Vagina (tissue), 2 donors: Measurements from ENCODE around the gene IQSEC3.
"Not testable (repeated sequence)": the region's sequence is repeated elsewhere in the genome, so short reads cannot be mapped to it uniquely, and the experiment has no call there.

Experiments used
- POLR2A ChIP-seq, 2 donors: fragments of 450-650 bp; IDR thresholded peaks; one replicate each; pipeline ENCODE4 v1.6.1; 2017; ENCODE audit warnings: antibody characterized with exemption in 2 of 2, mild to moderate bottlenecking in 2 of 2, moderate library complexity in 2 of 2
- POLR2AphosphoS5 ChIP-seq, 2 donors: sonication (generic); formaldehyde crosslinking; IDR thresholded peaks; one replicate each; pipeline ENCODE4 v1.9.0; 2017; ENCODE audit warnings: antibody characterized with exemption in 2 of 2, mild to moderate bottlenecking in 2 of 2, low read depth in 1 of 2; ENCODE audit not compliant: insufficient read depth in 1 of 2
- TF ChIP-seq, protein P1 (sequence below), 3 experiments: fragments of 450-650 bp in 2 of 3; fragments of 200-600 bp in 1 of 3; sonication (generic) in 1 of 3; IDR thresholded peaks; one replicate each; pipeline ENCODE4 v1.5.1; 2017 to 2019; ENCODE audit warnings: antibody characterized with exemption in 3 of 3, mild to moderate bottlenecking in 2 of 3, moderate library complexity in 2 of 3

DNA sequence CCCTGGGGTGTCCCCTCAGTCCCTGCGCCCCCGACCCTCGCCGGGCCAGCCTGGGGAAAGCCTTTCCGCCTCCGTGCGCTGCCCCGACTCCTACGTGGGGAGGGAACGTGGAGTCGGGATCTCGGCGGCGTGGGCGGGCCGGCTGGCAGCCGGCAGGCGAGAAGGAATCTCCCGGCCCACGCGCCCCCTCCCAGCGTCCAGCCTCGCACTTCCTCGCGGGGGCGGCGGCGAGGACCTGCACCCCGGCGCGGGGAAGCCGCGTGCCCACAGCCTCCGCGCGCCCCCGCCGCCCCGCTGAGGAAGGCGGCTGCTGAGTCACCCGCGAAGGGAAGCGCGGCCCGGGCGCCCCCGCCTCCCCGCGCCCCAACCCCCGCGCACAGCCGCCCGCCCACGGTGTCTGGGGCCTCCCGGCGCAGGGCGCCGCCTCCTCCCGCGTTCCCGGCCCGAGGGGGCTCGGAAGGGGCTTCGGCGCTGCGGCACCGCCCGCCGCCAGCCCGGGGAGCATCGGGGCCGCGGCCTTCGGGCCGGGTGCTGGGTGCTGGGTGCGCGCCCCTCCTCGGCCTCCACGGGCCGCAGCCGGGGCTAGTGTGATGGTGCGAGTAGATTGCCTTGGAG is 11.3 kb downstream of the IQSEC3 start:
- TF ChIP-seq POLR2A (IDR thresholded peaks at IDR 0.05); POLR2AphosphoS5 (IDR thresholded peaks at IDR 0.05; ENCODE audit: insufficient read depth in 1 of 2, low read depth in 1 of 2): not testable (repeated sequence)
- TF ChIP-seq, protein P1, sequence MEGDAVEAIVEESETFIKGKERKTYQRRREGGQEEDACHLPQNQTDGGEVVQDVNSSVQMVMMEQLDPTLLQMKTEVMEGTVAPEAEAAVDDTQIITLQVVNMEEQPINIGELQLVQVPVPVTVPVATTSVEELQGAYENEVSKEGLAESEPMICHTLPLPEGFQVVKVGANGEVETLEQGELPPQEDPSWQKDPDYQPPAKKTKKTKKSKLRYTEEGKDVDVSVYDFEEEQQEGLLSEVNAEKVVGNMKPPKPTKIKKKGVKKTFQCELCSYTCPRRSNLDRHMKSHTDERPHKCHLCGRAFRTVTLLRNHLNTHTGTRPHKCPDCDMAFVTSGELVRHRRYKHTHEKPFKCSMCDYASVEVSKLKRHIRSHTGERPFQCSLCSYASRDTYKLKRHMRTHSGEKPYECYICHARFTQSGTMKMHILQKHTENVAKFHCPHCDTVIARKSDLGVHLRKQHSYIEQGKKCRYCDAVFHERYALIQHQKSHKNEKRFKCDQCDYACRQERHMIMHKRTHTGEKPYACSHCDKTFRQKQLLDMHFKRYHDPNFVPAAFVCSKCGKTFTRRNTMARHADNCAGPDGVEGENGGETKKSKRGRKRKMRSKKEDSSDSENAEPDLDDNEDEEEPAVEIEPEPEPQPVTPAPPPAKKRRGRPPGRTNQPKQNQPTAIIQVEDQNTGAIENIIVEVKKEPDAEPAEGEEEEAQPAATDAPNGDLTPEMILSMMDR (IDR thresholded peaks at IDR 0.05): not testable (repeated sequence)
